ENCODE data around the gene SEMA3G. TPM values are rescaled to one million over a fixed set of nuclear protein-coding genes. Genes with fewer than 3 reads are reported as not detected.
A peak's percentile ranks its signal among the peaks of the same experiment; 100 is the strongest.

The SEMA3G gene
- total RNA-seq, 4 donors from 2014 or later = 4.4 to 91.2 (median 16.7) TPM

- Histone ChIP-seq H3K27me3 (no peaks in the 10 kb centered on the region), H3K4me3 (no peak overlapping the region), H3K4me1 (no peaks in the 10 kb centered on the region), H3K9me3 (no peaks in the 10 kb centered on the region), H3K27ac (no peak overlapping the region), H3K36me3 (no peaks in the 10 kb centered on the region)
- TF ChIP-seq CTCF (IDR thresholded peaks at IDR 0.05) (no peak), POLR2A (IDR thresholded peaks at IDR 0.05) (no peak)
- DNase-seq = no peak
- intact Hi-C loops (cut with DNase I; ENCODE audit: low total_unique reads) = no loop called here
Measured at GRCh38 chr3:52472239-52473000, 27.5 kb upstream of the SEMA3G start.

- H3K4me3 ChIP-seq = no peak overlapping the region
- TF ChIP-seq POLR2A (IDR thresholded peaks at IDR 0.05) (no peak), CTCF (IDR thresholded peaks at IDR 0.05) (peak; percentile 47 to 54 (median 47))
- no peaks in the 10 kb centered on the region for H3K9me3 ChIP-seq
- intact Hi-C loops (cut with DNase I; ENCODE audit: low total_unique reads) = no loop called here
- no peak overlapping the region for H3K27ac ChIP-seq
- no peaks in the 10 kb centered on the region for H3K4me1 ChIP-seq
- DNase-seq = peak; percentile 59 to 61
- no peaks in the 10 kb centered on the region for H3K36me3 ChIP-seq
- no peaks in the 10 kb centered on the region for H3K27me3 ChIP-seq
Measured at GRCh38 chr3:52471371-52472238, 26.7 kb upstream of the SEMA3G start.

- H3K4me1 ChIP-seq = no peaks in the 10 kb centered on the region
- H3K27me3 ChIP-seq = no peaks in the 10 kb centered on the region
- no peak overlapping the region for H3K27ac ChIP-seq
- H3K9me3 ChIP-seq = no peaks in the 10 kb centered on the region
- H3K4me3 ChIP-seq = no peak overlapping the region
- intact Hi-C loops (cut with DNase I; ENCODE audit: low total_unique reads) = no loop called here
- TF ChIP-seq CTCF (IDR thresholded peaks at IDR 0.05) (no peak), POLR2A (IDR thresholded peaks at IDR 0.05) (no peak)
- no peaks in the 10 kb centered on the region for H3K36me3 ChIP-seq
- no peak for DNase-seq
Measured at GRCh38 chr3:52470920-52471319, 26.0 kb upstream of the SEMA3G start.

GRCh38 chr3:52469001-52469400, 24.1 kb upstream of the SEMA3G start:
- no peak for DNase-seq
- peak overlapping the region; percentile 44 to 62 for H3K27ac ChIP-seq
- intact Hi-C loops (cut with DNase I; ENCODE audit: low total_unique reads) = no loop called here
- TF ChIP-seq CTCF (IDR thresholded peaks at IDR 0.05) = no peak
- TF ChIP-seq POLR2A (IDR thresholded peaks at IDR 0.05) = no peak
- no peaks in the 10 kb centered on the region for H3K36me3 ChIP-seq
- no peaks in the 10 kb centered on the region for H3K9me3 ChIP-seq
- no peaks in the 10 kb centered on the region for H3K4me1 ChIP-seq
- no peak overlapping the region for H3K4me3 ChIP-seq
- H3K27me3 ChIP-seq = no peaks in the 10 kb centered on the region

- Histone ChIP-seq H3K4me3 (no peak overlapping the region), H3K36me3 (no peaks in the 10 kb centered on the region), H3K9me3 (no peaks in the 10 kb centered on the region), H3K4me1 (no peaks in the 10 kb centered on the region), H3K27ac (peak overlapping the region; percentile 40 to 44), H3K27me3 (no peaks in the 10 kb centered on the region)
- TF ChIP-seq CTCF (IDR thresholded peaks at IDR 0.05) = no peak
- no peak for TF ChIP-seq POLR2A (IDR thresholded peaks at IDR 0.05)
- intact Hi-C loops (cut with DNase I; ENCODE audit: low total_unique reads) = no loop called here
- no peak for DNase-seq
Measured at GRCh38 chr3:52468336-52468735, 23.4 kb upstream of the SEMA3G start.

All from uterus (tissue), 4 donors.